Thyroid gland (tissue), 4 donors: ENCODE measurements around the gene OAS2. TPM values are rescaled to one million over a fixed set of nuclear protein-coding genes. Genes with fewer than 3 reads are reported as not detected.
"Not testable (repeated sequence)": the region's sequence is repeated elsewhere in the genome, so short reads cannot be mapped to it uniquely, and the experiment has no call there.

Experiments
- DNase-seq, 2 donors: peaks; one replicate each; pipeline ENCODE4 v3.0.0-alpha.2; 2019
- H3K27ac ChIP-seq, 3 donors: fragments of 200-600 bp; sonication (generic); 1 replicate in 2 of 3; 2 replicates in 1 of 3; pipeline ENCODE4 v1.5.1; 2016 to 2019; ENCODE audit warnings: mild to moderate bottlenecking in 1 of 3, moderate library complexity in 1 of 3
- H3K27me3 ChIP-seq: fragments of 200-600 bp; sonication (generic); one replicate; pipeline ENCODE4 v1.5.1; 2019
- H3K36me3 ChIP-seq, 2 donors: fragments of 200-600 bp; sonication (generic); one replicate each; pipeline ENCODE4 v1.5.1; 2016 to 2019
- H3K4me1 ChIP-seq, 2 donors: fragments of 200-600 bp; sonication (generic); one replicate each; pipeline ENCODE4 v1.5.1; 2017 to 2019
- H3K4me3 ChIP-seq, 3 donors: fragments of 200-600 bp; sonication (generic); replicated peaks in 1 of 3; 1 replicate in 2 of 3; 2 replicates in 1 of 3; pipeline ENCODE4 v1.5.1; 2016; ENCODE audit warnings: mild to moderate bottlenecking in 1 of 3
- H3K9me3 ChIP-seq: fragments of 200-600 bp; sonication (generic); one replicate; pipeline ENCODE4 v1.5.1; 2017
- POLR2A ChIP-seq, 2 donors: fragments of 450-650 bp; IDR thresholded peaks; one replicate each; pipeline ENCODE4 v1.6.1; 2017; ENCODE audit warnings: antibody characterized with exemption in 2 of 2, mild to moderate bottlenecking in 2 of 2, moderate library complexity in 1 of 2
- WGBS, 2 donors: methylation state at CpG; one replicate each; pipeline ENCODE4 v1.1.5; 2017; 5-methylcytosine and 5-hydroxymethylcytosine counted together
- intact Hi-C: fragments of 100-400 bp; cut with DNase I; formaldehyde crosslinking; loops from one replicate; pipeline ENCODE4 v1.15.1; 2023
- total RNA-seq, 4 donors: library from RNA; depleted of rRNA; stranded (reverse); fragments of >200 nt; gene quantifications; one replicate each; pipeline ENCODE4 v1.2.3, GENCODE V29; 2016
- TF ChIP-seq, protein P1 (sequence below), 6 experiments: fragments of 200-600 bp in 3 of 6; fragments of 450-650 bp in 3 of 6; sonication (generic) in 3 of 6; IDR thresholded peaks; one replicate each; pipeline ENCODE4 v1.5.1; 2016 to 2019; ENCODE audit warnings: antibody characterized with exemption in 6 of 6, mild to moderate bottlenecking in 2 of 6, inconsistent platforms in 1 of 6, moderate library complexity in 1 of 6

OAS2 gene
- total RNA-seq, 4 donors from 2014 or later: 2.7 to 9.1 (median 6.0) TPM

DNA sequence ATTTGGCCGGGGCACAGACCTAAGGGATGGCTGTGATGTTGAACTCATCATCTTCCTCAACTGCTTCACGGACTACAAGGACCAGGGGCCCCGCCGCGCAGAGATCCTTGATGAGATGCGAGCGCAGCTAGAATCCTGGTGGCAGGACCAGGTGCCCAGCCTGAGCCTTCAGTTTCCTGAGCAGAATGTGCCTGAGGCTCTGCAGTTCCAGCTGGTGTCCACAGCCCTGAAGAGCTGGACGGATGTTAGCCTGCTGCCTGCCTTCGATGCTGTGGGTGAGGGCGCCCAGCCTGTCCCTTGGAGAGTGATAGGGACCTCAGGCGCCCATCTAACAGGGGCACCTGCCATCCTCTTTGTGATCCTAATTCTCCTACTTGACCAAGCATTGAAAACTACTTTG lies 27.6 kb upstream of the OAS2 start:
- Histone ChIP-seq H3K4me3 (no peak overlapping the region), H3K27me3 (no peaks in the 10 kb centered on the region), H3K9me3 (no peaks in the 10 kb centered on the region), H3K27ac (no peak overlapping the region), H3K4me1 (no peaks in the 10 kb centered on the region), H3K36me3 (peaks cover 0 to 5% of the 10 kb centered on the region in 2 donors)
- intact Hi-C loops: no loop called here
- WGBS, 2 donors: 94% methylated on average over 6 to 11 of the region's 11 CpGs
- no peak for TF ChIP-seq POLR2A (IDR thresholded peaks at IDR 0.05)
- TF ChIP-seq, protein P1, sequence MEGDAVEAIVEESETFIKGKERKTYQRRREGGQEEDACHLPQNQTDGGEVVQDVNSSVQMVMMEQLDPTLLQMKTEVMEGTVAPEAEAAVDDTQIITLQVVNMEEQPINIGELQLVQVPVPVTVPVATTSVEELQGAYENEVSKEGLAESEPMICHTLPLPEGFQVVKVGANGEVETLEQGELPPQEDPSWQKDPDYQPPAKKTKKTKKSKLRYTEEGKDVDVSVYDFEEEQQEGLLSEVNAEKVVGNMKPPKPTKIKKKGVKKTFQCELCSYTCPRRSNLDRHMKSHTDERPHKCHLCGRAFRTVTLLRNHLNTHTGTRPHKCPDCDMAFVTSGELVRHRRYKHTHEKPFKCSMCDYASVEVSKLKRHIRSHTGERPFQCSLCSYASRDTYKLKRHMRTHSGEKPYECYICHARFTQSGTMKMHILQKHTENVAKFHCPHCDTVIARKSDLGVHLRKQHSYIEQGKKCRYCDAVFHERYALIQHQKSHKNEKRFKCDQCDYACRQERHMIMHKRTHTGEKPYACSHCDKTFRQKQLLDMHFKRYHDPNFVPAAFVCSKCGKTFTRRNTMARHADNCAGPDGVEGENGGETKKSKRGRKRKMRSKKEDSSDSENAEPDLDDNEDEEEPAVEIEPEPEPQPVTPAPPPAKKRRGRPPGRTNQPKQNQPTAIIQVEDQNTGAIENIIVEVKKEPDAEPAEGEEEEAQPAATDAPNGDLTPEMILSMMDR (IDR thresholded peaks at IDR 0.05): no peak
- no peak for DNase-seq

DNA sequence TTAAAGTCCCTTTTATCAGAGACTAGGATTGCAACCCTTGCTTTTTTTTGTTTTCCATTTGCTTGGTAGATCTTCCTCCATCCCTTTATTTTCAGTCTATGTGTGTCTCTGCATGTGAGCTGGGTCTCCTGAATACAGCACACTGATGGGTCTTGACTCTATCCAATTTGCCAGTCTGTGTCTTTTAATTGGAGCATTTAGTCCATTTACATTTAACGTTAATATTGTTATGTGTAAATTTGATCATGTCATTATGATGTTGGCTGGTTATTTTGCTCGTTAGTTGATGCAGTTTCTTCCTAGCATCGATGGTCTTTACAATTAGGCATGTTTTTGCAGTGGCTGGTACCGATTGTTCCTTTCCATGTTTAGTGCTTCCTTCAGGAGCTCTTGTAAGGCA lies 21.2 kb upstream of the OAS2 start:
- intact Hi-C loops, H3K4me3 ChIP-seq, DNase-seq, H3K9me3 ChIP-seq, H3K36me3 ChIP-seq, H3K27ac ChIP-seq, H3K4me1 ChIP-seq, H3K27me3 ChIP-seq: not testable (repeated sequence)
- 94% methylated on average over 4 of the region's 4 CpGs for WGBS, 2 donors

DNA sequence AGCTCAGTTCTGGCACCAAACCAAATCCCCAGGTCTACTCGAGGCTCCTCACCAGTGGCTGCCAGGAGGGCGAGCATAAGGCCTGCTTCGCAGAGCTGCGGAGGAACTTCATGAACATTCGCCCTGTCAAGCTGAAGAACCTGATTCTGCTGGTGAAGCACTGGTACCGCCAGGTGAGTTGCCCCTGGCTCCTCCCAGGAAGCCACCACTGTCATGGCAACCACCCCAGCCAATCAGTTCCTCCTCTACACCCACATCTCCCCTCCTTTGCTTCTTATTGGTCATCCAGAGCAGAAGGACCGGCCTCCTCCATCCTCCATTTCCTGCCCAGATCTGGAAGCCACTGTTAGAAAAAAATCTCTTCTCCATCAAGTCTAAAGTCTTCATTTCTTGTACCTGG lies 17.2 kb upstream of the OAS2 start:
- Histone ChIP-seq H3K4me1 (no peaks in the 10 kb centered on the region), H3K4me3 (no peak overlapping the region), H3K36me3 (peaks cover 6 to 11% of the 10 kb centered on the region in 2 donors), H3K9me3 (no peaks in the 10 kb centered on the region), H3K27me3 (no peaks in the 10 kb centered on the region), H3K27ac (no peak overlapping the region)
- TF ChIP-seq, protein P1 (IDR thresholded peaks at IDR 0.05): no peak
- no peak for TF ChIP-seq POLR2A (IDR thresholded peaks at IDR 0.05)
- no peak for DNase-seq
- intact Hi-C loops: no loop called here
- 76 to 94% methylated on average over 7 of the region's 7 CpGs for WGBS, 2 donors

DNA sequence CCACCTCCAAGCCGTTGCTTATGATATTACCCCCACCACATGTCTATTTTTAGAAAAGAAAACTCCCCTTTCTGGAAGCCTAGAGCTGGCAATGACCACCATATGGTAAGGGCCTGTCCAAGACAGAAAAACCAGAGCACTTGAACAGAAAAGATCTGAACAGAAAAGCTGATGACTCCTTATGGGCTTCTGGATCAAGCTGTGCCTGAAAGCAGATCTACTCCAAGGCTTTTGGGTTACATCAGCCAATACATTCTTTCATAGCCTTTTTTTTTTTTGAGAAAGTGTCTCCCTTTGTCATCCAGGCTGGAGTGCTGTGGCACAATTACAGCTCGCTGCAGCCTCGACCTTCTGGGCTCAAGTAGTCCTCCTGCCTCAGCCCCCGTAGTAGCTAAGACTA lies 16.8 kb upstream of the OAS2 start:
- no peak for DNase-seq
- 95 to 97% methylated on average over 4 of the region's 4 CpGs for WGBS, 2 donors
- TF ChIP-seq, protein P1 (IDR thresholded peaks at IDR 0.05): no peak
- no peak for TF ChIP-seq POLR2A (IDR thresholded peaks at IDR 0.05)
- Histone ChIP-seq H3K4me3 (no peak overlapping the region), H3K27me3 (no peaks in the 10 kb centered on the region), H3K27ac (no peak overlapping the region), H3K36me3 (peaks cover 6 to 11% of the 10 kb centered on the region in 2 donors), H3K9me3 (no peaks in the 10 kb centered on the region), H3K4me1 (no peaks in the 10 kb centered on the region)
- intact Hi-C loops: no loop called here

DNA sequence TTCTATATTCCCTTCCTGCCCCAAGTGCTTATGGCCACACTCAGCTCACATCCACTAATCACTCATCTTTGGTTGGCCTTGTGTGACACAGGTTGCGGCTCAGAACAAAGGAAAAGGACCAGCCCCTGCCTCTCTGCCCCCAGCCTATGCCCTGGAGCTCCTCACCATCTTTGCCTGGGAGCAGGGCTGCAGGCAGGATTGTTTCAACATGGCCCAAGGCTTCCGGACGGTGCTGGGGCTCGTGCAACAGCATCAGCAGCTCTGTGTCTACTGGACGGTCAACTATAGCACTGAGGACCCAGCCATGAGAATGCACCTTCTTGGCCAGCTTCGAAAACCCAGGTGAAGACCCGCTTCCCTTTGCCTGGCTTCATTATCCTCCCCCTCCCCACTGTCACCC lies 15.8 kb upstream of the OAS2 start:
- TF ChIP-seq POLR2A (IDR thresholded peaks at IDR 0.05): no peak
- TF ChIP-seq, protein P1 (IDR thresholded peaks at IDR 0.05): no peak
- H3K27ac ChIP-seq: no peak overlapping the region
- WGBS, 2 donors: 94 to 96% methylated on average over 5 to 7 of the region's 7 CpGs
- H3K36me3 ChIP-seq: peaks cover 6 to 11% of the 10 kb centered on the region in 2 donors
- H3K4me1 ChIP-seq: no peaks in the 10 kb centered on the region
- DNase-seq: no peak
- intact Hi-C loops: no loop called here
- no peak overlapping the region for H3K4me3 ChIP-seq
- no peaks in the 10 kb centered on the region for H3K27me3 ChIP-seq
- H3K9me3 ChIP-seq: no peaks in the 10 kb centered on the region
